A673 (cell line): ENCODE measurements around the gene VPS33A. TPM values are rescaled to one million over a fixed set of nuclear protein-coding genes. Genes with fewer than 3 reads are reported as not detected.

ENCODE experiments used
- BruUV-seq: library from RNA; stranded (reverse); fragments of 400-500 nt; replicated peaks from 2 replicates; lab custom pipeline; 2021; lab: Mats Ljungman, UMichigan
- CTCF ChIA-PET: fragments of 300-600 bp; sonication (Branson Sonifier 250); formaldehyde crosslinking; loops from one replicate; lab custom pipeline; 2022; ENCODE audit warnings: antibody characterized with exemption; lab: Charles Lee
- POLR2A ChIA-PET: fragments of 300-600 bp; sonication (Branson Sonifier 250); formaldehyde crosslinking; loops from one replicate; lab custom pipeline; 2022; ENCODE audit warnings: antibody characterized with exemption; ENCODE audit not compliant: low non-redundant PET; lab: Charles Lee
- DNase-seq: peaks from one replicate; pipeline ENCODE4 v3.0.0-alpha.2; 2015; ENCODE audit warnings: low spot score
- H3K27ac ChIP-seq: fragments of 200-600 bp; sonication (generic); 2 replicates; pipeline ENCODE4 v1.5.1; 2016; ENCODE audit warnings: mixed run types, low read depth, mild to moderate bottlenecking, mixed read lengths, antibody characterized with exemption, low read length; ENCODE audit not compliant: poor library complexity, severe bottlenecking
- H3K27me3 ChIP-seq: fragments of 200-600 bp; sonication (generic); replicated peaks from 2 replicates; pipeline ENCODE4 v1.6.1; 2017; ENCODE audit warnings: mixed run types, low read depth, mild to moderate bottlenecking, mixed read lengths, antibody characterized with exemption, low read length; ENCODE audit not compliant: insufficient read depth, poor library complexity
- H3K36me3 ChIP-seq: fragments of 200-600 bp; sonication (generic); 2 replicates; pipeline ENCODE4 v1.6.1; 2016; ENCODE audit warnings: mixed run types, mild to moderate bottlenecking, mixed read lengths, antibody characterized with exemption, low read length; ENCODE audit not compliant: insufficient read depth, poor library complexity, severe bottlenecking
- H3K4me1 ChIP-seq: fragments of 200-600 bp; sonication (generic); 2 replicates; pipeline ENCODE4 v1.6.1; 2017; ENCODE audit warnings: mixed run types, mild to moderate bottlenecking, mixed read lengths, antibody characterized with exemption, low read length; ENCODE audit not compliant: insufficient read depth, poor library complexity, severe bottlenecking
- H3K4me3 ChIP-seq: fragments of 200-600 bp; sonication (generic); 2 replicates; pipeline ENCODE4 v1.5.1; 2016; ENCODE audit warnings: low read depth, mixed run types, mild to moderate bottlenecking, mixed read lengths, low read length; ENCODE audit not compliant: poor library complexity, severe bottlenecking
- H3K9me3 ChIP-seq: fragments of 200-600 bp; sonication (generic); 2 replicates; pipeline ENCODE4 v1.6.1; 2016; ENCODE audit warnings: mixed run types, low read depth, mild to moderate bottlenecking, mixed read lengths, antibody characterized with exemption, low read length; ENCODE audit not compliant: poor library complexity, severe bottlenecking
- CTCF ChIP-seq: fragments of 300-800, 200-600 bp; sonication (generic); conservative IDR thresholded peaks from 2 replicates; pipeline ENCODE4 v1.5.1; 2017; ENCODE audit warnings: low read depth, mild to moderate bottlenecking, antibody characterized with exemption, low read length, moderate library complexity, mixed read lengths
- EZH2 ChIP-seq: fragments of 200-600 bp; sonication (generic); IDR thresholded peaks from 2 replicates; pipeline ENCODE4 v1.6.1; 2017; ENCODE audit warnings: borderline replicate concordance, low read depth, mild to moderate bottlenecking, mixed read lengths, antibody characterized with exemption, low read length; ENCODE audit not compliant: poor library complexity, severe bottlenecking
- intact Hi-C: fragments of 100-400 bp; cut with micrococcal nuclease; formaldehyde crosslinking; loops from one replicate; pipeline ENCODE4 v1.10.0; 2022; ENCODE audit not compliant: unreplicated experiment
- total RNA-seq: library from RNA; stranded (reverse); gene quantifications from 2 replicates; pipeline ENCODE4 v1.2.3, GENCODE V29; 2021

The VPS33A gene
- total RNA-seq, 1 experiment from 2014 or later = 35.3 TPM

GRCh38 chr12:122197612-122197966, 68.7 kb downstream of the VPS33A start:
- no peak for DNase-seq
- ChIA-PET CTCF (no interaction called here), POLR2A (no interaction called here)
- TF ChIP-seq EZH2 = no peak
- TF ChIP-seq CTCF = no peak
- Histone ChIP-seq H3K9me3 (no peaks in the 10 kb centered on the region), H3K27ac (no peak overlapping the region), H3K4me3 (no peak overlapping the region), H3K27me3 (no peaks in the 10 kb centered on the region), H3K36me3 (no peaks in the 10 kb centered on the region), H3K4me1 (peaks cover 6% of the 10 kb centered on the region)
- no TSS peak for BruUV-seq
- intact Hi-C loops = no loop called here

- intact Hi-C loops = no loop called here
- TF ChIP-seq CTCF (no peak), EZH2 (no peak)
- Histone ChIP-seq H3K9me3 (no peaks in the 10 kb centered on the region), H3K36me3 (no peaks in the 10 kb centered on the region), H3K4me3 (no peak overlapping the region), H3K4me1 (no peaks in the 10 kb centered on the region), H3K27me3 (no peaks in the 10 kb centered on the region), H3K27ac (no peak overlapping the region)
- POLR2A ChIA-PET = interaction anchor here (0.6 kb wide), 1 partner anchor 324 kb away, joined by 3 read pairs; no protein-coding TSS in a partner anchor
- CTCF ChIA-PET = interaction anchor here (0.5 kb wide), 1 partner anchor 77 kb away, joined by 6 read pairs; no protein-coding TSS in a partner anchor
- no TSS peak for BruUV-seq
- no peak for DNase-seq
Observed at GRCh38 chr12:122195405-122195804, 70.9 kb downstream of the VPS33A start.

- Histone ChIP-seq H3K27me3 (no peaks in the 10 kb centered on the region), H3K9me3 (no peaks in the 10 kb centered on the region), H3K36me3 (no peaks in the 10 kb centered on the region), H3K4me3 (no peak overlapping the region), H3K27ac (no peak overlapping the region), H3K4me1 (no peaks in the 10 kb centered on the region)
- ChIA-PET CTCF (no interaction called here), POLR2A (no interaction called here)
- intact Hi-C loops = loop anchor here (5.0 kb wide), 2 partner anchors 63 to 143 kb away; no protein-coding TSS in a partner anchor
- no peak for DNase-seq
- TF ChIP-seq CTCF = no peak
- no peak for TF ChIP-seq EZH2
- no TSS peak for BruUV-seq
Observed at GRCh38 chr12:122194804-122195203, 71.5 kb downstream of the VPS33A start.
